Heart left ventricle (tissue), 16 donors: Measurements from ENCODE around the gene TBC1D22B. TPM values are rescaled to one million over a fixed set of nuclear protein-coding genes. Genes with fewer than 3 reads are reported as not detected.
A peak's percentile ranks its signal among the peaks of the same experiment; 100 is the strongest.

Source experiments
- ATAC-seq, 4 donors: fragments of 200-7000 bp; cut with Tn5 transposase; one replicate each; pipeline ENCODE4 v1.9.1; 2020 to 2022; ENCODE audit warnings: moderate library complexity in 4 of 4, mild to moderate bottlenecking in 3 of 4, moderate number of reproducible peaks in 1 of 4
- DNase-seq, 5 donors: peaks; one replicate each; pipeline ENCODE4 v3.0.0-alpha.2; 2020
- H3K27ac ChIP-seq, 12 donors: fragments of 200-600 bp; sonication (generic) in 4 of 12; one replicate each; pipeline versions ENCODE4 v1.5.0 to v1.8.0; 2016 to 2022; ENCODE audit warnings: mild to moderate bottlenecking in 2 of 12
- H3K27me3 ChIP-seq, 9 donors: fragments of 200-600 bp; sonication (generic) in 2 of 9; one replicate each; pipeline versions ENCODE4 v1.5.1 to v1.8.0; 2016 to 2022; ENCODE audit warnings: mild to moderate bottlenecking in 3 of 9
- H3K36me3 ChIP-seq, 9 donors: fragments of 200-600 bp; sonication (generic) in 2 of 9; one replicate each; pipeline versions ENCODE4 v1.5.0 to v1.8.0; 2018 to 2022; ENCODE audit warnings: mild to moderate bottlenecking in 2 of 9
- H3K4me1 ChIP-seq, 12 donors: fragments of 200-600 bp; sonication (generic) in 4 of 12; one replicate each; pipeline versions ENCODE4 v1.5.0 to v1.8.0; 2016 to 2022; ENCODE audit warnings: mild to moderate bottlenecking in 3 of 12
- H3K4me3 ChIP-seq, 12 donors: fragments of 200-600 bp; sonication (generic) in 4 of 12; one replicate each; pipeline versions ENCODE4 v1.5.0 to v1.8.0; 2017 to 2022; ENCODE audit warnings: mild to moderate bottlenecking in 9 of 12, moderate library complexity in 4 of 12
- H3K9me3 ChIP-seq, 12 donors: fragments of 200-600 bp; sonication (generic) in 4 of 12; one replicate each; pipeline versions ENCODE4 v1.5.0 to v1.8.0; 2016 to 2022; ENCODE audit warnings: mild to moderate bottlenecking in 1 of 12
- POLR2A ChIP-seq, 2 donors: fragments of 450-650 bp; IDR thresholded peaks; one replicate each; pipeline ENCODE4 v1.6.1; 2017; ENCODE audit warnings: antibody characterized with exemption in 2 of 2, mild to moderate bottlenecking in 2 of 2, moderate library complexity in 2 of 2
- WGBS, 4 donors: extraction: QIAGEN DNeasy Blood & Tissue Kit in 2 of 4; methylation state at CpG; one replicate each; pipeline versions ENCODE4 v1.1.5 to v1.1.7; 2013 to 2018; 5-methylcytosine and 5-hydroxymethylcytosine counted together
- intact Hi-C, 10 donors: fragments of 100-400 bp; cut with DNase I; formaldehyde crosslinking; loops; one replicate each; pipeline versions ENCODE4 v1.11.1 to v1.14.2; 2022
- polyA plus RNA-seq, 2 donors: library from polyadenylated mRNA; stranded (reverse); fragments of 200-250 nt; gene quantifications; one replicate each; pipeline ENCODE4 v1.2.3, GENCODE V29; 2013
- total RNA-seq, 9 donors: library from RNA; depleted of rRNA in 2 of 9; stranded (reverse); fragments of >200 nt in 2 of 9; fragmentation: NEBNext Ultra II Directional in 3 of 9; extraction: Animal tissue kit (Norgen Biotek cat#: 25700) in 3 of 9; gene quantifications; one replicate each; pipeline versions ENCODE4 v1.1.0 to v1.2.4, GENCODE V29; 2016 to 2023
- TF ChIP-seq, protein P1 (sequence below), 12 donors: fragments of 200-600 bp; sonication (generic) in 4 of 12; IDR thresholded peaks; one replicate each; pipeline versions ENCODE4 v1.5.0 to v1.8.0; 2018 to 2022; ENCODE audit warnings: antibody characterized with exemption in 12 of 12, mild to moderate bottlenecking in 5 of 12
- donor health status: ischemic (EF 13 %, LVEDD 7.1; RV severe dilation, severe dysfunction).
- donor health status: healthy with polysubstance abuse.
- donor health status: DM: no; HTN: yes; CAD: no.
- donor health status: DM: no; HTN: no; CAD: no.
- donor health status: ischemic (EF 25% LVEDD 6.9; RV normal size, moderate dysfunction).
- donor health status: ischemic (EF 25% LVEDD 5.7; RV mildly dilated, moderate dysfunction).
- donor health status: healthy.
- donor health status: DM: yes; HTN: yes; CAD: no.
- donor health status: ischemic (EF 35%, LVEDD 5.7; RV mildly dilated, moderate dysfunction).
- donor health status: nonischemic (EF 11% LVEDD 7.7; RV severe dilation, severe dysfunction).
- donor health status: DM: yes; HTN: yes; CAD: no.
- donor health status: PGD.
- donor health status: ischemic (EF 29% LVEDD 5.4; RV normal size, mild dysfunction).
- donor health status: nonischemic (EF 23%, LVEDD 6.1; RV moderate dilation, normal function).

TBC1D22B gene
- total and polyA plus RNA-seq, 11 donors: 3.1 to 10.7 (median 7.3) TPM

DNA sequence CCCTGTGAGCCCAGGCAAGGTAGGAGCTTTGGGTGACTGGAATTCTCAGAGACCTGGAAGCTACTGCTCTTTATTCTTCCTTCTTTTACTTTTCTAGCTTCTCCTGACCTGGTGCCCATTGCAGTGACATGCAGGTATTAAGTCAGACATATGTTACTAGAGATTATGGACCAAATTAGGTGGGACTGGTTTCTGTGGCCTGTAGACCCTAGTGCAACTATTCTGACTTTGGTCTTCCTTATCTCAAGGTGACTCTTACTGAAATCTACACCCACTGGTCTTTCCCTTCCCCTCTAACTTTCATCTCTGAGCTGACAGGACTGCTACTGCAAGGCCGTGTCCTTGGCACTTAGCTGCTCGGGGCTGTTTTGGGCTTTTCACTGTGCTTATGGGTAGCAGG is 24.8 kb downstream of the TBC1D22B start:
- DNase-seq: no peak
- Histone ChIP-seq H3K36me3 (peaks cover 0 to 73% (median 53%) of the 10 kb centered on the region in 9 donors), H3K9me3 (no peaks in the 10 kb centered on the region), H3K4me3 (no peak overlapping the region), H3K27ac (peak overlapping the region in 1 of 12 donors; percentile 49), H3K4me1 (peaks cover 0 to 47% (median 32%) of the 10 kb centered on the region in 12 donors), H3K27me3 (no peaks in the 10 kb centered on the region)
- TF ChIP-seq POLR2A (IDR thresholded peaks at IDR 0.05): no peak
- TF ChIP-seq, protein P1, sequence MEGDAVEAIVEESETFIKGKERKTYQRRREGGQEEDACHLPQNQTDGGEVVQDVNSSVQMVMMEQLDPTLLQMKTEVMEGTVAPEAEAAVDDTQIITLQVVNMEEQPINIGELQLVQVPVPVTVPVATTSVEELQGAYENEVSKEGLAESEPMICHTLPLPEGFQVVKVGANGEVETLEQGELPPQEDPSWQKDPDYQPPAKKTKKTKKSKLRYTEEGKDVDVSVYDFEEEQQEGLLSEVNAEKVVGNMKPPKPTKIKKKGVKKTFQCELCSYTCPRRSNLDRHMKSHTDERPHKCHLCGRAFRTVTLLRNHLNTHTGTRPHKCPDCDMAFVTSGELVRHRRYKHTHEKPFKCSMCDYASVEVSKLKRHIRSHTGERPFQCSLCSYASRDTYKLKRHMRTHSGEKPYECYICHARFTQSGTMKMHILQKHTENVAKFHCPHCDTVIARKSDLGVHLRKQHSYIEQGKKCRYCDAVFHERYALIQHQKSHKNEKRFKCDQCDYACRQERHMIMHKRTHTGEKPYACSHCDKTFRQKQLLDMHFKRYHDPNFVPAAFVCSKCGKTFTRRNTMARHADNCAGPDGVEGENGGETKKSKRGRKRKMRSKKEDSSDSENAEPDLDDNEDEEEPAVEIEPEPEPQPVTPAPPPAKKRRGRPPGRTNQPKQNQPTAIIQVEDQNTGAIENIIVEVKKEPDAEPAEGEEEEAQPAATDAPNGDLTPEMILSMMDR (IDR thresholded peaks at IDR 0.05): no peak
- 38 to 81% (median 73%) methylated on average over 2 of the region's 2 CpGs for WGBS, 4 donors
- intact Hi-C loops: no loop called here
- ATAC-seq: no peak

DNA sequence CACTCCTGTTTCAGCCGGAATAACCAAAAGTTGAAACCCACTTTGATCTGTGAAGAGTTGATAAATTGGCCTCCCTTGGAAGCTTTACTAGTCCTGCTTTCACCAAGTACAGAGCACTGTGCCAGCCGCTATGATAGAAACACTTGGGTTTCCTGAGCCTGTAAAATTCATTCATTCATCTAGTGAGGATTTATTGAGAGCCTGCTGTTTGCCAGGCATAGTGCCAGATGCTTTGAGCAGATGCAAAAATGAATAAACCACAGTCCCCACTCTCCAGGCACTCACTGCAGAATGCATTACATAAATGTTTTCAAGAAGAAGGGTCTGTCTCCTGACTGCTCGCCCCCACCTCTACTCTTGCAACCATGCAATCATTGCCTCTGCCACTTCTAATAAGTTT is 25.7 kb downstream of the TBC1D22B start:
- H3K4me1 ChIP-seq: peaks cover 0 to 47% (median 32%) of the 10 kb centered on the region in 12 donors
- TF ChIP-seq, protein P1 (IDR thresholded peaks at IDR 0.05): no peak
- TF ChIP-seq POLR2A (IDR thresholded peaks at IDR 0.05): no peak
- H3K27ac ChIP-seq: peak overlapping the region in 10 of 12 donors; percentile 1 to 71 (median 56)
- H3K27me3 ChIP-seq: no peaks in the 10 kb centered on the region
- intact Hi-C loops: no loop called here
- peaks cover 0 to 82% (median 60%) of the 10 kb centered on the region in 9 donors for H3K36me3 ChIP-seq
- ATAC-seq (no peak), DNase-seq (peak in 1 of 5 donors; percentile 27)
- H3K4me3 ChIP-seq: no peak overlapping the region
- 42 to 78% (median 55%) methylated on average over 3 of the region's 3 CpGs for WGBS, 4 donors
- H3K9me3 ChIP-seq: no peaks in the 10 kb centered on the region

DNA sequence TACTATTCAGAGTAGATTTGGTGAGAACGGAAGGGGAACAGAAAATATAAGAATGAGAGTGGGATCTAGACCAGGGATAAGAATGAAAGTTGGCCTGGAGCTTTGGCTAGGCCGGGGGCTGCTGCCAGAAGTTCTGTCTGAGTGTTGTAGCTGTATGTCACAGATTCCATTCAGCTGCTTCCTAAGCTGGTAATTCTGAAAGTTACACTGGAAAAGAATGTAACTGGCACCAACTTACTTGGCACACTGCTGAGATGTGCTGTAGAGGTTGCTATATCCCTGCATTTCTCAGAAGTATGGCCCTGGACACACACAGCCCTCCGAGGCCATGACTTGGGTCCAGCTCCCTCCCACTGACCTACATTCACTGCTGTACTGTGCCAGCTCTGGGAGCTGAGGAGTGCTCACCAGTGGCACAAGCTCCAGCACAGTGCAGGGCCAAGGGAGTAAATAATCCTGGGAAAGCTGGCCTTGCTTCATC is 26.1 kb downstream of the TBC1D22B start:
- peaks cover 0 to 47% (median 32%) of the 10 kb centered on the region in 12 donors for H3K4me1 ChIP-seq

DNA sequence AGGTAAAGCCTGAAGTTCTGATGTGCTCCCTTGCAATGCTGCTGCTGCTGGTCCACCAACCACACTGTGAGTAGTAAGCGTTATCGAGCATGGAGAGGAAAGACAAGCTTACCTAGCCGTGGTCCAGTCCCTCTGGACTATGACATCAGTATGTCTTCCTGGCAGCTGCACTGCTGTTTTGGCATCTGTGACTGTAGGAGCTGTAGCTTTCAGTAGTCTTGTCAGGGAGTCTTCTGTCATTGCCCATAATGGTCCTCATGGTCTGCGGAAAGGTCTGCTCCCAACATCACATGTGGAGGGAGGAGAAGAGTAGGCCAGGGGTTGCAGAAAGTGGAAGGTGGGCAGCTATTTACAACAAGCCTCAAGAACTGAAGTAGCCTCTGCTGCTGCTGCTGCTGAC is 27.2 kb downstream of the TBC1D22B start:
- no peaks in the 10 kb centered on the region for H3K9me3 ChIP-seq
- ATAC-seq (no peak), DNase-seq (no peak)
- intact Hi-C loops: no loop called here
- H3K4me3 ChIP-seq: no peak overlapping the region
- no peak for TF ChIP-seq POLR2A (IDR thresholded peaks at IDR 0.05)
- TF ChIP-seq, protein P1 (IDR thresholded peaks at IDR 0.05): no peak
- peaks cover 0 to 40% (median 25%) of the 10 kb centered on the region in 12 donors for H3K4me1 ChIP-seq
- no peaks in the 10 kb centered on the region for H3K27me3 ChIP-seq
- peaks cover 0 to 89% (median 68%) of the 10 kb centered on the region in 9 donors for H3K36me3 ChIP-seq
- WGBS, 4 donors: 68 to 79% (median 74%) methylated on average over 4 of the region's 4 CpGs
- H3K27ac ChIP-seq: peak overlapping the region in 6 of 12 donors; percentile 49 to 71 (median 62)

More for the DNA sequence above, 26.1 kb downstream of the TBC1D22B start:
- DNase-seq (peak; percentile 57 to 81 (median 67)), ATAC-seq (peak; percentile 89 to 98 (median 94))
- Histone ChIP-seq H3K27me3 (no peaks in the 10 kb centered on the region), H3K4me3 (no peak overlapping the region), H3K36me3 (peaks cover 0 to 86% (median 62%) of the 10 kb centered on the region in 9 donors), H3K27ac (peak overlapping the region in 10 of 12 donors; percentile 1 to 71 (median 56)), H3K9me3 (no peaks in the 10 kb centered on the region)
- intact Hi-C loops: no loop called here
- TF ChIP-seq POLR2A (IDR thresholded peaks at IDR 0.05): no peak
- TF ChIP-seq, protein P1 (IDR thresholded peaks at IDR 0.05): no peak
- WGBS, 4 donors: 21 to 43% (median 31%) methylated on average over 3 of the region's 3 CpGs
